ENCODE results near the gene GPATCH4. TPM values are rescaled to one million over a fixed set of nuclear protein-coding genes. Genes with fewer than 3 reads are reported as not detected.

GPATCH4 gene
- polyA plus RNA-seq, 1 experiment: 23.1 TPM

GRCh38 chr1:156599811-156600210, 1.5 kb downstream of the GPATCH4 start:
- CTCF ChIA-PET: interaction anchor here (0.9 to 1.0 kb wide), 3 partner anchors 28 to 214 kb away, joined by 3 to 4 read pairs (median 3); no protein-coding TSS in a partner anchor
- H3K27ac ChIP-seq (ENCODE audit: low read depth, low read length): no peak overlapping the region
- no peak for TF ChIP-seq CTCF (IDR thresholded peaks at IDR 0.05; ENCODE audit: low read depth, low read length)
- H3K27me3 ChIP-seq (ENCODE audit: control insufficient read depth, insufficient read depth, low read length): no peaks in the 10 kb centered on the region
- H3K4me3 ChIP-seq (ENCODE audit: low read depth, low read length): no peak overlapping the region
- no peaks in the 10 kb centered on the region for H3K9me3 ChIP-seq (ENCODE audit: control insufficient read depth, insufficient read depth, low read length)
- no peak for DNase-seq (ENCODE audit: low read depth, low spot score)
- POLR2A ChIA-PET: interaction anchor here (0.7 kb wide), 1 partner anchor 119 kb away, joined by 5 read pairs; no protein-coding TSS in a partner anchor

GRCh38 chr1:156598731-156599432, 2.4 kb downstream of the GPATCH4 start:
- no peaks in the 10 kb centered on the region for H3K9me3 ChIP-seq (ENCODE audit: control insufficient read depth, insufficient read depth, low read length)
- no peak overlapping the region for H3K4me3 ChIP-seq (ENCODE audit: low read depth, low read length)
- ChIA-PET POLR2A (no interaction called here), CTCF (interaction anchor here (0.6 to 2.9 kb wide), 2 partner anchors 10 to 14 kb away, joined by 3 to 8 read pairs; no protein-coding TSS in a partner anchor)
- H3K27ac ChIP-seq (ENCODE audit: low read depth, low read length): no peak overlapping the region
- no peak for DNase-seq (ENCODE audit: low read depth, low spot score)
- TF ChIP-seq CTCF (IDR thresholded peaks at IDR 0.05; ENCODE audit: low read depth, low read length): no peak
- H3K27me3 ChIP-seq (ENCODE audit: control insufficient read depth, insufficient read depth, low read length): no peaks in the 10 kb centered on the region

- no peaks in the 10 kb centered on the region for H3K27me3 ChIP-seq (ENCODE audit: control insufficient read depth, insufficient read depth, low read length)
- no peaks in the 10 kb centered on the region for H3K9me3 ChIP-seq (ENCODE audit: control insufficient read depth, insufficient read depth, low read length)
- no peak overlapping the region for H3K27ac ChIP-seq (ENCODE audit: low read depth, low read length)
- DNase-seq (ENCODE audit: low read depth, low spot score): no peak
- TF ChIP-seq CTCF (IDR thresholded peaks at IDR 0.05; ENCODE audit: low read depth, low read length): no peak
- H3K4me3 ChIP-seq (ENCODE audit: low read depth, low read length): no peak overlapping the region
- ChIA-PET CTCF (interaction anchor here (0.6 to 2.9 kb wide), 2 partner anchors 11 to 13 kb away, joined by 3 to 8 read pairs; no protein-coding TSS in a partner anchor), POLR2A (no interaction called here)
Observed at GRCh38 chr1:156598125-156598524, 3.2 kb downstream of the GPATCH4 start.

- Histone ChIP-seq H3K9me3 (ENCODE audit: control insufficient read depth, insufficient read depth, low read length) (no peaks in the 10 kb centered on the region; the same call in 1 of the 2 replicates), H3K4me3 (ENCODE audit: low read depth, low read length) (no peak overlapping the region), H3K27me3 (ENCODE audit: control insufficient read depth, insufficient read depth, low read length) (no peaks in the 10 kb centered on the region), H3K27ac (ENCODE audit: low read depth, low read length) (no peak overlapping the region)
- ChIA-PET POLR2A (no interaction called here), CTCF (interaction anchor here (0.6 to 2.9 kb wide), 2 partner anchors 12 to 64 kb away, joined by 3 to 8 read pairs; no protein-coding TSS in a partner anchor)
- no peak for DNase-seq (ENCODE audit: low read depth, low spot score)
- TF ChIP-seq CTCF (IDR thresholded peaks at IDR 0.05; ENCODE audit: low read depth, low read length): no peak
Observed at GRCh38 chr1:156596426-156596825, 4.9 kb downstream of the GPATCH4 start.

- Histone ChIP-seq H3K4me3 (ENCODE audit: low read depth, low read length) (no peak overlapping the region), H3K9me3 (ENCODE audit: control insufficient read depth, insufficient read depth, low read length) (no peaks in the 10 kb centered on the region; the same call in 1 of the 2 replicates), H3K27me3 (ENCODE audit: control insufficient read depth, insufficient read depth, low read length) (no peaks in the 10 kb centered on the region), H3K27ac (ENCODE audit: low read depth, low read length) (no peak overlapping the region)
- no peak for DNase-seq (ENCODE audit: low read depth, low spot score)
- ChIA-PET POLR2A (no interaction called here), CTCF (no interaction called here)
- no peak for TF ChIP-seq CTCF (IDR thresholded peaks at IDR 0.05; ENCODE audit: low read depth, low read length)
Observed at GRCh38 chr1:156595016-156595415, 6.3 kb downstream of the GPATCH4 start.
